Common myeloid progenitor, CD34-positive (primary cell): ENCODE measurements around the gene TRIM71.
"Not testable (repeated sequence)": the region's sequence is repeated elsewhere in the genome, so short reads cannot be mapped to it uniquely, and the experiment has no call there.

Source experiments
- CTCF ChIA-PET: fragments of 350-600 bp; sonication (Branson Sonifier 250); formaldehyde crosslinking; loops from one replicate; lab custom pipeline; 2021; ENCODE audit warnings: antibody characterized with exemption; lab: Charles Lee
- POLR2A ChIA-PET: fragments of 350-600 bp; sonication (Branson Sonifier 250); formaldehyde crosslinking; loops from one replicate; lab custom pipeline; 2021; ENCODE audit warnings: antibody characterized with exemption; lab: Charles Lee
- DNase-seq, 3 donors: peaks; one replicate each; pipeline versions ENCODE4 v3.0.0 to v3.0.0-alpha.2; 2013
- H3K27ac ChIP-seq, 2 experiments: 1 replicate in 1 of 2; 2 replicates in 1 of 2; pipeline ENCODE4 v1.7.0; 2013; ENCODE audit warnings: inconsistent platforms in 2 of 2, low read length in 2 of 2, mild to moderate bottlenecking in 2 of 2, low read depth in 1 of 2, moderate library complexity in 1 of 2; ENCODE audit not compliant: severe bottlenecking in 2 of 2, insufficient read depth in 1 of 2, poor library complexity in 1 of 2
- H3K27me3 ChIP-seq, 5 experiments: replicated peaks in 2 of 5; 1 replicate in 3 of 5; 2 replicates in 2 of 5; pipeline versions ENCODE4 v1.6.1 to v1.7.0; 2013; ENCODE audit warnings: low read length in 4 of 5, mild to moderate bottlenecking in 2 of 5, moderate library complexity in 2 of 5, inconsistent platforms in 1 of 5; ENCODE audit not compliant: insufficient read depth in 5 of 5, control insufficient read depth in 4 of 5
- H3K36me3 ChIP-seq, 4 experiments: 1 replicate in 2 of 4; 2 replicates in 2 of 4; pipeline versions ENCODE4 v1.6.1 to v1.7.0; 2013; ENCODE audit warnings: low read length in 3 of 4, control low read depth in 1 of 4, mild to moderate bottlenecking in 1 of 4; ENCODE audit not compliant: control insufficient read depth in 4 of 4, insufficient read depth in 4 of 4
- H3K4me1 ChIP-seq, 4 experiments: 1 replicate in 3 of 4; 2 replicates in 1 of 4; pipeline versions ENCODE4 v1.6.1 to v1.7.1; 2013; ENCODE audit warnings: low read length in 3 of 4, mild to moderate bottlenecking in 3 of 4, control low read depth in 1 of 4, inconsistent platforms in 1 of 4, moderate library complexity in 1 of 4; ENCODE audit not compliant: control insufficient read depth in 4 of 4, insufficient read depth in 4 of 4; ENCODE audit errors: control extremely low read depth in 1 of 4
- H3K4me3 ChIP-seq, 7 experiments: 1 replicate in 4 of 7; 2 replicates in 3 of 7; pipeline versions ENCODE4 v1.5.1 to v1.7.0; 2013; ENCODE audit warnings: mild to moderate bottlenecking in 7 of 7, low read length in 6 of 7, moderate library complexity in 6 of 7, inconsistent platforms in 2 of 7, low read depth in 2 of 7, control low read depth in 1 of 7; ENCODE audit not compliant: insufficient read depth in 4 of 7, control insufficient read depth in 1 of 7; ENCODE audit errors: extremely low read depth in 1 of 7
- H3K9me3 ChIP-seq, 5 experiments: 1 replicate in 4 of 5; 2 replicates in 1 of 5; pipeline versions ENCODE4 v1.6.1 to v1.7.1; 2013; ENCODE audit warnings: low read length in 4 of 5, mild to moderate bottlenecking in 2 of 5, inconsistent platforms in 1 of 5, low read depth in 1 of 5, moderate library complexity in 1 of 5; ENCODE audit not compliant: control insufficient read depth in 4 of 5, insufficient read depth in 2 of 5; ENCODE audit errors: control extremely low read depth in 1 of 5
- WGBS: methylation state at CpG from one replicate; pipeline ENCODE4 v1.1.5; 2013; ENCODE audit not compliant: insufficient coverage; 5-methylcytosine and 5-hydroxymethylcytosine counted together

The TRIM71 gene

GRCh38 chr3:32842987-32843386 is 25.2 kb downstream of the TRIM71 start:
- Histone ChIP-seq H3K9me3 (no peaks in the 10 kb centered on the region), H3K36me3 (no peaks in the 10 kb centered on the region), H3K4me1 (peaks cover 4 to 57% (median 18%) of the 10 kb centered on the region in 4 experiments), H3K27ac (no peak overlapping the region), H3K27me3 (no peaks in the 10 kb centered on the region), H3K4me3 (peak overlapping the region in 2 of 7 experiments; percentile 27 to 29)
- POLR2A ChIA-PET: interaction anchor here (0.7 to 1.1 kb wide), 2 partner anchors 9 to 21 kb away, joined by 3 read pairs; no protein-coding TSS in a partner anchor
- CTCF ChIA-PET: interaction anchor here (1.4 to 1.8 kb wide), 3 partner anchors 8 to 22 kb away, joined by 4 to 5 read pairs (median 4); no protein-coding TSS in a partner anchor
- DNase-seq: peak in 1 of 3 donors; percentile 28
- 40% methylated on average over 2 of the region's 2 CpGs for WGBS

DNA sequence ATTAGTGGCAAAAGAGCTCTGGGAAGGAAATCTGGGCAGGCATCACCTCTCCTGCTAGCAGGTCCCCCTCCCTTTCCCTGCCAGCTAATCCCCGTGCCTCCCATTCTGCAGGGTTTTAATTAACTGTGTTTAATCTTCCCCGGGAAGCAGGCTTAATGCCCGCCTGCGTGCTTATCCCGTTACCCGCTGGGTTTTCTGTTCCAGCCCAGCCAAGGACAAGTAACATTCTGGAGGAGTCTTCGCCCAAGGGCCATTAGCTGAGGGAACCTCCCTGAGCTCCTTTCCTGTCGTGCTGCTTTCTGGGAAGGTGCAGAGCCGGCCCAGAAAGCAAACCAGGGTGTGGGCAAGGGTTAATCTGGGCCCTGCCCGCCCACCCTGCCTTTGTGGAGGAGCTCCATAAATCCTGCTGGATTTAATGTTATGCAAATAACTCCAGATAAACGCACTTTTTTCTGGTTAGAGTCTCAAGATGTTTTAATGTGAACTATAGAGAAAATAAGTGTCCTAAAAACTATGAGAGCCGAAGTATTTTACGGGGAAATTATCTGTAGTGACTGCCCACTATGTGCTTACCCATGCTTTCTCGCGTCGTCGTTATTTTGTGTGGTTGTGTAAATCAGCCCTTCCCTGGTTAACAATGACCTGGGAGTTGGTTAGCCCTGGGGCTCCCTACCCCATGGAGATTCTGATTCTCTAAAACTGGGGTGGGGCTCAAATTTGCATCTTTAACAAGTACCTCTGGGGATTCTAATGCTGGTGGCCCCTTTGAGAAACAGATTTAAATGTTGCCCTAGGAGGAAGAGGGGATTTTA is 25.9 kb downstream of the TRIM71 start:
- ChIA-PET CTCF (interaction anchor here (1.2 to 1.8 kb wide), 3 partner anchors 10 to 62 kb away, joined by 3 to 5 read pairs (median 4); no protein-coding TSS in a partner anchor), POLR2A (interaction anchor here (0.7 to 1.1 kb wide), 2 partner anchors 9 to 21 kb away, joined by 3 read pairs; no protein-coding TSS in a partner anchor)
- no peak for DNase-seq
- no peaks in the 10 kb centered on the region for H3K9me3 ChIP-seq
- H3K4me3 ChIP-seq: no peak overlapping the region
- H3K4me1 ChIP-seq: peaks cover 4 to 64% (median 21%) of the 10 kb centered on the region in 4 experiments
- no peaks in the 10 kb centered on the region for H3K36me3 ChIP-seq
- no peak overlapping the region for H3K27ac ChIP-seq
- 91% methylated on average over 12 of the region's 17 CpGs for WGBS
- H3K27me3 ChIP-seq: no peaks in the 10 kb centered on the region

DNA sequence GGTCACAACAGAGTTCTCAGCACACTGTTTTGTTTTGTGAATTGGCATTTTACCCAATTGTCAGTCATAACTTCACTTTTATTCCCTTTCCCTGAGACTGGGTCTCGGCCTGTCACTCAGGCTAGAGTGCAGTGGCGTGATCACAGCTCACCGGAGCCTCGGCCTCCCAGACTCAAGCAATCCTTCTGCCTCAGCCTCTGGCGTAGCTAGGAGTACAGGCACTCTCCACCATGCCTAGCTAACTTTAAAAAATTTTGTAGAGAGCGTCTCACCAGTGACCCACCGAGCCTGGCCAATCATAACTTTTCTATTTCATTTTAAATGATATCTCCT is 26.5 kb downstream of the TRIM71 start:
- WGBS: 96% methylated on average over 4 of the region's 7 CpGs
- ChIA-PET CTCF (interaction anchor here (0.8 to 1.2 kb wide), 4 partner anchors 10 to 109 kb away, joined by 3 read pairs; no protein-coding TSS in a partner anchor), POLR2A (no interaction called here)

GRCh38 chr3:32844914-32845313 is 27.1 kb downstream of the TRIM71 start:
- peaks cover 4 to 76% (median 23%) of the 10 kb centered on the region in 4 experiments for H3K4me1 ChIP-seq
- DNase-seq: no peak
- WGBS: 100% methylated on average over 1 of the region's 1 CpG
- no peaks in the 10 kb centered on the region for H3K9me3 ChIP-seq
- no peak overlapping the region for H3K4me3 ChIP-seq
- POLR2A ChIA-PET: interaction anchor here (0.6 kb wide), 1 partner anchor 97 kb away, joined by 3 read pairs; no protein-coding TSS in a partner anchor
- H3K27me3 ChIP-seq: no peaks in the 10 kb centered on the region
- no peak overlapping the region for H3K27ac ChIP-seq
- H3K36me3 ChIP-seq: no peaks in the 10 kb centered on the region
- CTCF ChIA-PET: interaction anchor here (0.8 to 1.4 kb wide), 5 partner anchors 9 to 109 kb away, joined by 3 to 4 read pairs (median 3); no protein-coding TSS in a partner anchor

More for the DNA sequence above, 26.5 kb downstream of the TRIM71 start:
- Histone ChIP-seq H3K4me1 (peaks cover 4 to 70% (median 23%) of the 10 kb centered on the region in 4 experiments), H3K4me3 (no peak overlapping the region), H3K9me3 (no peaks in the 10 kb centered on the region), H3K27ac (no peak overlapping the region), H3K36me3 (no peaks in the 10 kb centered on the region), H3K27me3 (no peaks in the 10 kb centered on the region)
- no peak for DNase-seq

- POLR2A ChIA-PET: interaction anchor here (0.6 kb wide), 1 partner anchor 32 kb away, joined by 4 read pairs; no protein-coding TSS in a partner anchor
- H3K9me3 ChIP-seq, H3K4me3 ChIP-seq, H3K27me3 ChIP-seq, H3K36me3 ChIP-seq, DNase-seq, H3K27ac ChIP-seq: not testable (repeated sequence)
- WGBS: 100% methylated on average over 2 of the region's 6 CpGs
- H3K4me1 ChIP-seq: peaks cover 4 to 80% (median 23%) of the 10 kb centered on the region in 4 experiments
- CTCF ChIA-PET: interaction anchor here (1.2 to 1.4 kb wide), 2 partner anchors 15 to 25 kb away, joined by 3 to 4 read pairs; no protein-coding TSS in a partner anchor
Observed at GRCh38 chr3:32845546-32845945, 27.7 kb downstream of the TRIM71 start.

GRCh38 chr3:32847045-32847444 is 29.2 kb downstream of the TRIM71 start:
- DNase-seq, H3K36me3 ChIP-seq, H3K27me3 ChIP-seq, H3K27ac ChIP-seq, H3K9me3 ChIP-seq, H3K4me3 ChIP-seq, POLR2A ChIA-PET, CTCF ChIA-PET: not testable (repeated sequence)
- H3K4me1 ChIP-seq: peaks cover 3 to 69% (median 20%) of the 10 kb centered on the region in 4 experiments
- WGBS: 97% methylated on average over 9 of the region's 15 CpGs

- H3K27me3 ChIP-seq: no peaks in the 10 kb centered on the region
- no peak overlapping the region for H3K27ac ChIP-seq
- H3K4me3 ChIP-seq: no peak overlapping the region
- H3K36me3 ChIP-seq: no peaks in the 10 kb centered on the region
- H3K9me3 ChIP-seq: no peaks in the 10 kb centered on the region
- ChIA-PET CTCF (no interaction called here), POLR2A (no interaction called here)
- no peak for DNase-seq
- H3K4me1 ChIP-seq: peaks cover 2 to 64% (median 15%) of the 10 kb centered on the region in 4 experiments
- 100% methylated on average over 1 of the region's 1 CpG for WGBS
Observed at GRCh38 chr3:32847528-32847927, 29.7 kb downstream of the TRIM71 start.
